Stimulated activated CD8-positive, alpha-beta memory T cell treated with anti-CD3 and anti-CD28 coated beads, Interleukin-15, amount 100 ng/mL, for 1 hour (primary cell): ENCODE data around the gene HIPK3.
"Not testable (repeated sequence)": the region's sequence is repeated elsewhere in the genome, so short reads cannot be mapped to it uniquely, and the experiment has no call there.

ENCODE experiments used
- DNase-seq: peaks from one replicate; pipeline ENCODE4 v3.0.0-alpha.2; 2020; ENCODE audit warnings: low read depth

Gene HIPK3

DNA sequence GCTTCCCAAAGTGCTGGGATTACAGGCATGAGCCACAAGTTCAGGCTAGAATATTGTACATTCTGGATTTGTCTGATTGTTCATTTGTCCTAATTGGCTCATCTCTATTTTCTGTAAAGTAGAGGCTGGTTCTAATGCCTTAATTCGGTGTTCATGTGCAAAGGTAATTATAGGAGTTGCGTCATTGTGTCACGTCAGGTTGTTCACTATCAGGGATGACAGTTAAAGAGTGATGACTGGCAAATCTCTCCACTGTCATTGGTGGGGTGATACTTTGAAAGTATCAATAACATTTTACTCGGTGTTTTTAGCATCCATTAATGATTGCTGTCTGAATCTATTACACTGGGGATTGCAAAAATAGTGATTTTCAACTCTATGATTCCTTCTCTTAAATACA is 103.5 kb downstream of the HIPK3 start:
- no peak for DNase-seq

DNA sequence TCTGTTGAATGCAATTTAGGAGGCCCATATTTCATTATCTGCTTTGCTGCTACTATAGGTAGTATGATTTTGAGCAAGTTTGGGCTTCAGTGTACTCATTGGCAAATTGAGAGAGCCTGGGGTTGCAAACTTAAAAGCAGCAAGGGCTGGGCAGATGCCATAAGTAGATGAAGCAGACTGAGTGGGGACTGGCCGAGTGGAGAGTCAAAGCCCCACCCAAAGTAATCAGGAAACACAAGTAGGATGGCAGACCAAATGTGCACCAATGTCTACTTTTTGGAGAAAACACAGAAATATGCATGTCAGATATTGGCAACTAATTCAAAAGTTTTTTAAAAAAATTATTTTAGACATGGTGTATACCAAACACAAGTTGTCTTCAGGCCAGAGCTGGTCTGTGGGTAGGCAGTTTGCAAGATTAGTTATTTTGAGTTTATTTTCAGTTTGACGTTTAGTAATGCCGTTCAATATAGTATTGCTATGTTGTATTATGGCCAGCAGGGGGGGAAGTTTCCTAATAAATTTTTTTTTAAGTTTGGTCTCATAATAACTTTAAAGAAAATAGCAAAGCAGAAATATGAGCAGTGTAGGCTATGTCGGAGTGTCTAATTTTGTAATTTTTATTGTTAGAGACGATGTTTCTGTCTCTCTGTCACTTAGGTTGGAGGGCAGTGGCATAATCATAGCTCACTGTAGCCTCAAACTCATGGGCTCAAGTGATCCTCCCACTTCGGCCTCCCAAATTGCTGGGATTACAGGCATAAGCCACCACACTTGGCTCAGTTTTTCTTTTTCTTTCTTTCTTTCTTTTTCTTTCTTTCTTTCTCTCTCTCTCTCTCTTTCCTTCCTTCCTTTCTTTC is 105.1 kb downstream of the HIPK3 start:
- DNase-seq: no peak

DNA sequence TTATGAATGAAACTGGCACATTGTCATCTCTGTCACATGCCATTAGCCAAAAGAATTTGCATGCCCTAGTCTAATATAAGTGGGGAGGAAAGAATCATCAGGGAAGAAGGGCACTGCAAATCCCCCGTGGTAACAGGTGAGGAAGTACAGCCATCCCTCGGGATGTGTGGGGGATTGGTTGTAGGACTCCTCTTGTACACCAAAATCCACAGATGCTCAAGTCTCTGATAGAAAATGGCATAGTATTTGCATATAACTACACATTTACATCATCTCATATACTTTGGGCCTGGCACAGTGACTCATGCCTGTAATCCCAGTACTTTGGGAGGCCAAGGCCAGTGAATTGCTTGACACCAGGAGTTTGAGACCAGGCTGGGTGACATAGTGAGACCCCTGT is 109.7 kb downstream of the HIPK3 start:
- no peak for DNase-seq

DNA sequence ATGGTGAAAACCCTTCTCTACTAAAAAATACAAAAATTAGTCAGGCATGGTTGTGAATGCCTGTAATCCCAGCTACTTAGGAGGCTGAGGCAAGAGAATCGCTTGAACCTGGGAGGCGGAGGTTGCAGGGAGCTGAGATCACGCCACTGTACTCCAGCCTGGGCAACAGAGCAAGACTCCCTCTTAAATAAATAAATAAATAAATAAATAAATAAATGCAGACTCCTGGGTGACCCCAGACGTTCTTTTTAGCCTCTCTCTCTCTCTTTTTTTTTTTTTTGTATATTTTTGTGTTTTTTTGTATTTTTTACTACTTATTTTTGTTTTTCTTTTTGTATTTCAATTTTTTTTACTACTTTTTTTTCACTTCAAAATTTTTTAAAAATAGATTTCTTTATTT is 111.3 kb downstream of the HIPK3 start:
- not testable (repeated sequence) for DNase-seq

- no peak for DNase-seq
Measured at GRCh38 chr11:33368931-33369330, 111.8 kb downstream of the HIPK3 start.

DNA sequence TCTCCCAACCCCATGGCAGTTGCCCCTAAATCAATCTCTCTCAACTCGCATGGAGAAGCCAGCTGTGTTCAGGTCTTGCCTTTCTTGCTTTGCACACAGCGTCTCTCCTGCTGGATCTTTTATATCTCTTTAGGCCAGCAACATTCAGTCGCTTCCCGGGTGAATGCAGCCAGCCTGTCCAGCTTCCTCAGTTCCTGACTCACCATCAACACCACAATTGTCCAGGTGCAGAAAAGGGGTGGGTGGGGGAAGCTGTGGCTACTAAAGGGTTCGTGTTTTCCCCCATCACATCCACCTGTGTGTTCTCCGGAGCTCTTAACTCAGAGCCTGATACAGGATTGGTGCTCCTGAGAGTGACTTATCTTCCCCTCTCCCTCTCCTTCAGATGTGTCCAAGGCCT is 116.5 kb downstream of the HIPK3 start:
- no peak for DNase-seq

DNA sequence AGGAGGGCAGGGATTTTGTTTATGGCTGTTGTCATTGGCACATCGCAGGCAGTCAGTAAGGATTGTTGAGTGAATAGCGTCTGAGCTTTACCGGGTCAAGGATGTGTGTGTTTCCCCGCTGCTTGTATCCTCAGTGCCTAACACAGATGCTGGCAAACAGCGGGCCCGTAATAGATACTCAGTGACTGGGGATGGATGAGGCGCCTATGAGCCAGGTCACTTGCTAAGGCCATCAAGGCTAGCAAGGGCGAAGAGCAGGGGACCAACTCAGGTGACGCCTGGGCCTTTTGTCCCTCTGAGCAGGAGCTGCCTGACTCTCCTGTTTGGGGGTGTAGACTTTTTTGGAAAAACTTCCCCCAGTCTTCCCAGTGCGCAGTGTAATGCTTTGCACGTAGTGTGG is 118.1 kb downstream of the HIPK3 start:
- DNase-seq: no peak

DNA sequence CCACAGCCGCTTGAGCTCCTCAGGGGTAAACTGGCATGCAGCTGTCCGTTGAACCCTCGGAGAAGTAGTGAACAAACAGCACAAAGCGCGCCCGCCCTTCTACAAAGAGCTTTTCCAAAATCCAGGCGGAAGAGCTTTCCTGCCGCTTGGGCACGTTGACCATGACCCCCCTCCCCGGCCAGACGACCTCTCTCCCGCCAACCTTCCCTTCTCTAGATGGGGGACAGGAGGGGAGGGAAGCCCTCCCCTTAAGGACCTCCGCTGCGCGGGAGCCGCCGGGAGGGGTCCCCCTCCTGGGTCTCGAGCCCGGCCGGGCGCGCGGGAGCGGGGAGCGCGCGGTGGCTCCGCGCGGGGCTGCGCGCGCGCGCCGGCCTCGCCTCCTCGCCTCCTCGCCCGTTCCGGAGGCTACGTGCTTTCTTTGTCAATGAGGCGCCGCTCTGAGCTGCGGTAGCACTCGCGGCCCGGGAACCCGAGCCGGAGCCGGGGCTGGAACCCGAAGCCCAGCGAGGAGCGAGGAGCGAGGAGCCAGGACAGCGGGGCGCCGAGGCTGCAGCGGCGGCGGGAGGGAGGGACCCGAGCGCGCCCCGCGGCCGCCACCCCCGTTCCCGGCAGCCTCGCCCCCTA is 118.6 kb downstream of the HIPK3 start, which contains the start of gene KIAA1549L:
TSS of gene KIAA1549L (plus strand) at position 421 of the 624 bp plus-strand sequence.
- DNase-seq: no peak

DNA sequence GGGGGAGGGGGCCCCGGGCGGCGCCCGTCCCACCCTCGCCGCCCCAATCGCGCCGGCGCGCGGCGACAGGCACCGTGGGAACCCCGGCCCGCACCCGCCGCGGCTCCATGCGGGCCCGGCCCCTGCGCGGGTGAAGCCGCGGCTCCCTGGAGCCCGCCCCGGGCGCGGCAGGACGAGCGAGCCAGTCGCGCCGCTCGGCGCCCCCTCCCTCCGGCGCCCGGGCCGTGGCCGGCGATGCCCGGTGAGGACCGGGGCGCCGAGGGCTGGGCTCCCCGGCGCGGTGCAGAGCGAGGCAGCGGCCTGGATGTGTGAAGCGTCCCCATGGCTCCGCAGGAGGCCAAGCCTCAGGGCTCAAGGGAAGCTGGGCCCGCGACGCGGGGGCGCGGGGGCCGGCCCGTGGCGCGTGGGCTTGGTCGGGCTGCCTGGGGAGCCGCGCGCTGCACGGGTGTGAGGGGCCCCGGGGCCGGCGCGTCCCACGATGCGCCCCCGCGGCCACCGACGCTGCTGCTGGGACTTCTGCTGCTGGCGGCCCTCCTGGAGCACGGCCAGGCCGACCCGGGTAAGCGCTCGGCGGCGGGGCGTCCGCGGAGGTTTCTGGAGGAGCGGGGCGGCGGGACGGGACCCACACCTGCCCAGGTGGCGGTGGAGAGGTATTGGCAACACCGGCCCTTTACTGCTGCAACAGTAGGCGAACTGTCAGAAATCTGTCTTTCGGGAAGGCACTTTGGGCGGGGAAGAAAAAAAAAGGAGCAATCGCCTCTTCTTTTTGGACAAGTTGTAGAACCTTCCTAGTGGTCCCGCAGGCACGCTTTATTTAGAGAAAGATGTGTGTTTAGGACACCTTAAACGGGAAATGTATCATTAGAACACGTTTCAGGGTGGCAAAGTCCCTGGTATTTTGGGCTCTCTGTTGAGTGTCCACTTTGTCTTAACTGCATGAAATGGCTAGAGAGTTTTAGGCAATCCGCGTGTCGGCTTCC is 119.4 kb downstream of the HIPK3 start:
- DNase-seq: no peak

DNA sequence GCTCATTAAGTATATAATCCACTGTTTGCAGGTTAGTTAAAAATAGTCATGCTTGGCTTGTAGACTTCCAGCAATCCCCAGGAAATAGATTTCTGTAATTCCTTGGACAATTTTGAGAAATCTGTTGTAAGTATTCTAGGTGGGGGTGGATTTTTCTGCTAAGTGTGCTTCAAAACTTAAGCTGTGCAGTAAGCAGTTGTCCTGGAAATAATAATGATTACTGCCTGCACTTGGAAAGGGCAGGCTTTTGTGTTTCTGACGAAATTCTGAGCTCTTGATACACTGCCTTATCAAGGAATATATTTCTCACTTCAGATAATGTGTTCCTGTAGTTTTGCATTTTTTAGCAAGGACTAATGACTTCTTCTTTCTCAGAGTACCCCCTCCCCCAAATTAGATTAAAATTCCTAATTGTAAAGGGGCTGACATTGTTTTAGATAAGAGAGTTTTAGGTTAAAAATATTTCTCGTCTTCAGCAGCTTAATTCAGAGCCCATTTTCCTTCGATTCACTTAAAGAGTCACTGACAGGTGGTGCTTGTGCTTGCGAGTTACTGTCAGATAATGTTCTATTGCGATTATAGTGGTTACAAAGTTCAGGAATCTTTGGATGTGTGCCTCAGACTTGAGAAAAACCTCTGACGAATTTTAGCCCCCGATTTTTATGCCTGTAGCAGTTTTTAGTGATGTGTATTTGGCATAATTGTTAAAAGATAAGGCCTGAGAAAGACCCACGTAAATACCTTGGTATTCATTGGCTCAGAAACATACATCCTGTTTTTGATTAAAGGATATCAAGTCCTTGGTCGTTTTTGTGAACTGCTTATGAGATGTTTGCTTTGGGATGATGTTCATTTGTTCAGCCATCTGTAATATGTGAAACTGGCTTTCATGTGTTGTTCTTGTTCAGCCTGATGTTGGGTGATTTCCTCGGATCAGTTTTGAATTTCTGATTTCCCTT is 120.5 kb downstream of the HIPK3 start:
- no peak for DNase-seq

- no peak for DNase-seq
Measured at GRCh38 chr11:33379947-33380346, 122.8 kb downstream of the HIPK3 start.

GRCh38 chr11:33383075-33383919 is 126.1 kb downstream of the HIPK3 start:
- DNase-seq: no peak

DNA sequence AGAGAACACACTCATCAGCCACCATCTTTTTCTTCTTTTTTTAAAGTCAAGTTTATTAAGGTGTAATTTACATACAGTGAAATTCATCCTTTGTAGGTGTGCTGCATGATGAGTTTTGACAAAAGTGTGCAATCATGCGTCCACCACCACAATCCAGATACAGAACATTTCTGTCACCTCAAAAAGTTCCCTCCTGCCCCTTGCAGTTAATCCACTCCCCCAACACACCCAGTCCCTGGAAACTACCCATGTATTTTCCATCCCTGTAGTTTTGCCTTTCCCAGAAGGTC is 126.7 kb downstream of the HIPK3 start:
- no peak for DNase-seq

- DNase-seq: no peak
Measured at GRCh38 chr11:33384220-33384619, 127.0 kb downstream of the HIPK3 start.

DNA sequence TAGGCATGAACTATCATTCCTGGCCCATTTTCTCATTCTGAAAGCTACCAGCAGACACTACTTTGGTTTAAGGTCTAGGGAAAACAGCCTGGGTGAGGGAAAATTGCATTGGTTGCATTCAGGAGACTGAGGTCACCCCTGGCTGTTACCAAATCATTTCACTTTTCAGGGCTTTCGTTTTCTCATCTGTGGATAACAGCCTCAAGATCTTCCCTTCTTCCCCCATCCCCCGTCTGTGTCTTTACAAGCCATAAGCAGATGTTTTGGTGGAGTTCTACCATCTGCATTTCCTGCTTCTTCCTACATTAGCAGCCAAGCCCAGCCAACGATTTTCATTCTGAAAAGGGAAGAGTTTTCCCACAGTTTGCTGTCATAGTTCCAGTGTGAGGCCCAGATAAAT is 130.4 kb downstream of the HIPK3 start:
- no peak for DNase-seq

DNA sequence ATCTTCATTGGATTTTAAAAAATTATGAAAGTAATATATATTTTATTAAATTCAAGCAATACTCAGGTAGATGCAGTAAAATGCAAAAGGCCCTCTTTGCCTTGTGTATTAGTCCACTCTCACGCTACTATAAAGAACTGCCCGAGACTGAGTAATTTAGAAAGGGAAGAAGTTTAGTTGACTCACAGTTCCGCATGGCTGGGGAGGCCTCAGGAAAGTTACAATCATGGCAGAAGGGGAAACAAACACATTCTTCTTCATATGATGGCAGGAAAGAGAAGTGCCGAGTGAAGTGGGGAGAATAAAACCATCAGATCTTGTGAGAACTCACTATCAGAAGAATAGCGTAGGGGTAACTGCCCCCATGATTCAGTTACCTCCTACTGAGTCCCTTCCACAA is 130.8 kb downstream of the HIPK3 start:
- no peak for DNase-seq

DNA sequence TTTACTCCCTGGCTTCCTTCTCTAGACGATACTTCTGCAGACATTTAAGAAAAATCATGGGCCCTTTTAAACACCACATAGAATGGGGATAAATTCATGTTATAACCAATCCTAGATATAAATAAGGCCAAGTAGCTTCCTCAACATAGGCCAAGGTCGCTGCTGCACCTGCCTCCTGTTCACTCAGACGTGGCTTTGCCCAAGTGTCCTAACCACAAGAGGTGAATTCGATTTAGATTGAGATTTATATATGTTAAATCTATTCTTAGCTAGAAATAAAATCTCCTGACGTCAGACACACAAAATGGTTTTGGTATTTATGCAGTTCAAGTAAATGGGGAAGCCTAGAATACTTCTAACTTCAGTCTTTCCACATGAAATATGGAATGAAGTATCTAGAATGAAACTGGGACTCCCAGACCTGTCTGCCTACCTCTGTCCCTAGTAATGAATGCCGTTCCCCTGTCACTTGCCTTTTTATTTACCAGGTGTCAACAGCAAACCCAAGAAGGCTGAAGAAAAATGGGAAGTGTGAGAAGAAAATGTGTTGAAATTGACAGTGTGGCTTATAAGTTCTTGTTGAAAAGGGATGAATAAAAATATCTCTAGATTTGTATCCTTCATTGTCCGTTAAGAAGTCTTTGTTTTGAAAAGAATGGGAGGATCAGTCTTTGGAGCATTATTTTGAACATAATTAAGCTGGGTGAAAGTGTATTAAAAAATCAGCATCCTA is 131.8 kb downstream of the HIPK3 start:
- no peak for DNase-seq

DNA sequence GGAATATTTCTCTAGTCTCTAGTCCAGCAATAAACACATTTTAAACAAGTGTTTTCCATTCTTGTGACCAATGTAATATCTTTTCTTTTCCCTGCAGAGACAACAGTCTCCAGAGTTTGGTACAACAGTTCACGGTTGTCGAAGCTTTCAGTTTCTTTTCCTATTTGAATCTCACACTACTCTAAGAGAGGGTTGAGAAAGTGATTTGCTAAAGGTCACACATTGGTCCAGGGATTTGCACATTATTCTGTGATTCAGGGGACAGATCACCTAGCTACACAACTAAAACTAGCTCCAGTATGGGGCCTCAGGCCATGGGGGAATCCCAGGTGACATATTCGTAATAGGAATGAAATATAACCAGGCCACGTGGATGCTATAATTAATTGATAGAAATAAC is 132.5 kb downstream of the HIPK3 start:
- DNase-seq: no peak

GRCh38 chr11:33390944-33391892 is 134.0 kb downstream of the HIPK3 start:
- DNase-seq: no peak
